GM12801 (cell line): Measurements from ENCODE around the gene EML6.

Experiments used
- TF ChIP-seq, protein P1 (sequence below): IDR thresholded peaks from one replicate; pipeline ENCODE4 v1.5.1; 2011; ENCODE audit warnings: control low read depth; ENCODE audit not compliant: insufficient read length; ENCODE audit errors: extremely low read depth

The EML6 gene

DNA sequence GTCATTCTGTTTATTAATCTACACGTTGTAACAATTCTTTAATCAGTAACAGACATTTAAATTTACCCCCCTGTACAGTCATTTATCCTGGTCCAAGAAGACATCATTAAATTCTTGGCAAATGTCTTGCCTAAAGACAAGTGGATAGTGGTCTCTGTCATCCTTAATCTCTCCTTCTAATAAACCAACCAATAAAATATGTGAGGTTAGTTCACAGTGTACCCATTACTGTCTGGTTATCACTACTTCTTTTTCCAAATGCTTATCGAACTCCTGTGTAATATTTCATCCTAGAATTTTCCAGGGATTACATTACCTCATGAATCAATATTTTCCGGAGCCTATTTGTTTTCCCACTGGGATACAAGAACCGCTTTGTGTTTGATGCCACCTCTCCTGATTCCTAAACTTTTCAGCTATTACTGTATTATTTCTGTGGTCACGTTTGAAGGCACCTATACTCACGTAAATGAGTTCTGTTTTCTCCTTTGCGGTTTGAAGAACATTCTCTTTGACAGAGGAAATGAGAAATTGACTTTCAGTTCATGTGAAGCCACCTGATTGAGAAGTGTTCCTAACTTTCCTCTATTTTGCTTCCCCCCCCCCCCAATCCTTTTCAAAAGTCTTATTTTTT lies 195.3 kb downstream of the EML6 start:
- TF ChIP-seq, protein P1, sequence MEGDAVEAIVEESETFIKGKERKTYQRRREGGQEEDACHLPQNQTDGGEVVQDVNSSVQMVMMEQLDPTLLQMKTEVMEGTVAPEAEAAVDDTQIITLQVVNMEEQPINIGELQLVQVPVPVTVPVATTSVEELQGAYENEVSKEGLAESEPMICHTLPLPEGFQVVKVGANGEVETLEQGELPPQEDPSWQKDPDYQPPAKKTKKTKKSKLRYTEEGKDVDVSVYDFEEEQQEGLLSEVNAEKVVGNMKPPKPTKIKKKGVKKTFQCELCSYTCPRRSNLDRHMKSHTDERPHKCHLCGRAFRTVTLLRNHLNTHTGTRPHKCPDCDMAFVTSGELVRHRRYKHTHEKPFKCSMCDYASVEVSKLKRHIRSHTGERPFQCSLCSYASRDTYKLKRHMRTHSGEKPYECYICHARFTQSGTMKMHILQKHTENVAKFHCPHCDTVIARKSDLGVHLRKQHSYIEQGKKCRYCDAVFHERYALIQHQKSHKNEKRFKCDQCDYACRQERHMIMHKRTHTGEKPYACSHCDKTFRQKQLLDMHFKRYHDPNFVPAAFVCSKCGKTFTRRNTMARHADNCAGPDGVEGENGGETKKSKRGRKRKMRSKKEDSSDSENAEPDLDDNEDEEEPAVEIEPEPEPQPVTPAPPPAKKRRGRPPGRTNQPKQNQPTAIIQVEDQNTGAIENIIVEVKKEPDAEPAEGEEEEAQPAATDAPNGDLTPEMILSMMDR: no peak

DNA sequence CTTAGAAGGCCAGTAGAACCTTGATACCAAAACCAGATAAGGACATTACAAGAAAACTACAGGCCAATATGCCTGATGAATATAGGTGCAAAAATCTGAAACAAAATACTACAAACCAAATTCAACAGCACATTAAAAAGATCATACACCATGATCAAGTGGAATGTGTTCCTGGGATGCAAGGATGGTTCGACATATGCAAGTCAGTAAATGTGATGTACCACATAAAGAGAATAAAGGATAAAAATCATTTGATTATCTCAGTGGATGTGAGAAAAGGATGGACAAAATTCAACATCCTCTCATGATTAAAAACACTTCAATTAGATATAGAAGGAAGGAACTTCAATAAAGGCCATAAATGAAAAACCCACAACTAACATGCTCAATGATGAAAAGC lies 197.2 kb downstream of the EML6 start:
- TF ChIP-seq, protein P1: no peak

DNA sequence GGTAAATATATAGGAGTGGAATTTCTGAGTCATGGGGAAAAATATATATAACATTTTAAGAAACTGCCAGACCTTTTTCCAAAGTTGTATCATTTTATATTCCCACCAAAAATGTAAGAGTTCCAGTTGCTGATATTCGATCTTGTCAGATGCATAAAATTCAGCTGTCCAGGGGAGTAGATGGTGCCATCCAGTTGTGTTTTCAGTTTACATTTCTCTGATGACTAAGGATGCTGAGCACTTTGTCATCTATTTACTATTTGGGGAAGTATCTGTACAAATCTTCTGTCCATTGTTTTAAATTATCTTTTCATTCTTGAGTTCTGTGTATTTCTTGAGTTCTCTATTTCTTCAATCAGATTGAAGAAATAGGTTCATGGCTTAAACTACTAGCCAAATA lies 200.7 kb downstream of the EML6 start:
- TF ChIP-seq, protein P1: no peak

DNA sequence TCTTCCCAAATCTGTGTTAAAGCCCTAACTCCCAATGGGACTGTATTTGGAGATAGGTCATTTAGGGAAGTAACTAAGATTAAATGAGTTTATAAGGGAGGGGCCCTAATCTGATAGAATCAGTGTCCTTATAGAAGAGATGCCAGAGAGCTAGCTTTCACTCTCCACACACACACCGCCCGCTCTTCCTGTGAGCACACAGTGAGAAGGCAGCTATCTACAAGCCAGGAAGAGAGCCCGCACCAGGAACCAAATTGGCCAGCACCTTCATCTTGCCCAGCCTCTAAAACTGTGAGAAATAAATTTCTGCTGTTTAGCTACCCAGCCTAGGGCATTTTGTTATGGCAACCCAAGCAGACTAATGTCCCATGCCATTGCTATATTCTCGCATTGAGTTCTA lies 201.6 kb downstream of the EML6 start:
- TF ChIP-seq, protein P1: no peak

DNA sequence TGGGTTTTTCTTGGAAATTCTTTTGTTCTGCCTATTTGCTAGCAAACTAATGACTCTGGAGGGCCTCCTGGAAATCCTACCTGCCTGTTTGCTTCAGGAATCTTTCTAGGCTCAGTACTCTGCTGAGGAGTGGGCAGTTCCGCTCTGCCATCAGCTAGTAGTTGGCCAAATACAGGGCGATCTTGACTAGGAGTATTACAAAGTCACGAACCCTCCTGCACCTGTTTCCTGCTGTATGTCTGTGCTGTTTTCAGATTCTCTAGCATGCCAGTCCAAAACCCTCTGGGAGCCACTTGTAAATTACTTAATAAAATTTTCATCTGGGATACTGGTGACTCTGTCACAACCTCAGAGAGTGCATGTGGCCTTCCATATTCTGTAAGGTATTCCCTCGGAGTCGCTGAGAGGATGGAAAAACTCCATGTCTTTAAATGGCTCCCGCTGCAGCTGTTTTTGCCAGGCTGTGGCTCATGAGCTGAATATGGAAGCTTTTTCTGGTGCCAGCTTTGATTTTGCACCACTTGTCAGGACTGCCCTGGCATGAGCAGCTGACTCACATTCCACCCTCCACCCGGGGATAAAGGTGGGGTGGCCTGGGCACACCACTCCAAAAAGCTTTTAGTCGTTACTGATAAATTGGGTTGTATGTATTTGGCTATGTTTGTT lies 203.8 kb downstream of the EML6 start:
- TF ChIP-seq, protein P1: no peak

DNA sequence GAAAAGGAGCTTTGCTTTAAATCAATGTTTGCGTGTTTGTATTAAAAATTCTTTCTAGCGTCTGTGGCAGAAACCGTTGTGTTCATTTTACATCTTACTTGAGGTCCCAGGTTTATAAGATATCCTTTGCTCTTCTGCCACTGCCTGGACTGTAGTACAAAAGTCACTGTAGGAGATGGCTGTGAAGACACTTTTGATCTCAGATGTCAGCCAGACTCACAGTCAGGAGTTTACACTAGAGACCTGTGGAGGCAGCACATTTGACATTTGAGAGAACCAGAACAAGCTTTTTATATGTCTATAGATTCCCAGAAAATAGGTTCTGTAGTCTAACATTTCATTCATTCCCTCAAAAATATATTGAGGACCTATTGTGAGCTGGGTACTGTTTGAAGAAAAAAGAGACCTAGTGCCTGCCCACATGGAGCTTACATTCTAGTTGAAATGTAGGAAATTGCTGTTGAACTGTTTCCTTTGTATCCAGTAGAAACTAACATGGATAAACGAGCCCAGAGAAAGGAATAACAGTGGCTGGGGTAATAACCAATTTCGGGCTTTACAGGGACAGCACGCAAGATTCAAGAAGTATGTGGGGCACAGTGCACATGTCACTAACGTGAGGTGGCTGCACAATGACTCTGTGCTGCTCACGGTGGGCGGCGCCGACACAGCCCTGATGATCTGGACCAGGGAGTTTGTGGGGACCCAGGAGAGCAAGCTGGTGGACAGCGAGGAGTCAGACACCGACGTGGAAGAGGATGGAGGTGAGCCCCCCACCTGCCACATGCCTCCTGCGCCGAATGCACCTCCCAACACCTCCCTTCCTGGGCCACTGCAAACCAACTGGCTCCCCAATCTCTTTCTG lies 204.5 kb downstream of the EML6 start:
- TF ChIP-seq, protein P1: no peak

DNA sequence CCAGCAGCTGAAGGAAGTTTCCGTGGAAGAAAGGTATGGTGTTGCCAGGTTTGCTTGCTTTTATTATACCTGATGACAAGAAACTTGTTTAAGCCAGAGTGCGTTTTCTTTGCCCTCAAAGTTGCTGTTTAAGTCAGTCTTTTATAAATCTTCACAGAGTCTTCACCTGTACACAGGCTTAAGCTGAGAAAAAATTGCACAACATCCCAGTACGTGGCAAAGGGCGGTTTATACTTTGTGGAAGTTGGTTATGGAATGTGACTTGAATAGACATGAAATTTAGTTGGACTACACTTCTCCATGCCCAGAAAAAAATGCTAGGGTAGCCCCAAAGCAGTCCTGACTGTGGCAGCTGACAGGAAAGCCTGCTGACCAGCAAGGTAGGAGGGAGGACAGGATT lies 205.3 kb downstream of the EML6 start:
- TF ChIP-seq, protein P1: no peak
